Stimulated activated naive CD4-positive, alpha-beta T cell (primary cell): ENCODE measurements around the gene TEDC2.
"Not testable (repeated sequence)": the region's sequence is repeated elsewhere in the genome, so short reads cannot be mapped to it uniquely, and the experiment has no call there.

ENCODE experiments used
- DNase-seq, 6 experiments: peaks; one replicate each; lab custom pipeline; 2025; lab: John Stamatoyannopoulos, UW

Gene TEDC2, protein sequence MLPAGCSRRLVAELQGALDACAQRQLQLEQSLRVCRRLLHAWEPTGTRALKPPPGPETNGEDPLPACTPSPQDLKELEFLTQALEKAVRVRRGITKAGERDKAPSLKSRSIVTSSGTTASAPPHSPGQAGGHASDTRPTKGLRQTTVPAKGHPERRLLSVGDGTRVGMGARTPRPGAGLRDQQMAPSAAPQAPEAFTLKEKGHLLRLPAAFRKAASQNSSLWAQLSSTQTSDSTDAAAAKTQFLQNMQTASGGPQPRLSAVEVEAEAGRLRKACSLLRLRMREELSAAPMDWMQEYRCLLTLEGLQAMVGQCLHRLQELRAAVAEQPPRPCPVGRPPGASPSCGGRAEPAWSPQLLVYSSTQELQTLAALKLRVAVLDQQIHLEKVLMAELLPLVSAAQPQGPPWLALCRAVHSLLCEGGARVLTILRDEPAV

DNA sequence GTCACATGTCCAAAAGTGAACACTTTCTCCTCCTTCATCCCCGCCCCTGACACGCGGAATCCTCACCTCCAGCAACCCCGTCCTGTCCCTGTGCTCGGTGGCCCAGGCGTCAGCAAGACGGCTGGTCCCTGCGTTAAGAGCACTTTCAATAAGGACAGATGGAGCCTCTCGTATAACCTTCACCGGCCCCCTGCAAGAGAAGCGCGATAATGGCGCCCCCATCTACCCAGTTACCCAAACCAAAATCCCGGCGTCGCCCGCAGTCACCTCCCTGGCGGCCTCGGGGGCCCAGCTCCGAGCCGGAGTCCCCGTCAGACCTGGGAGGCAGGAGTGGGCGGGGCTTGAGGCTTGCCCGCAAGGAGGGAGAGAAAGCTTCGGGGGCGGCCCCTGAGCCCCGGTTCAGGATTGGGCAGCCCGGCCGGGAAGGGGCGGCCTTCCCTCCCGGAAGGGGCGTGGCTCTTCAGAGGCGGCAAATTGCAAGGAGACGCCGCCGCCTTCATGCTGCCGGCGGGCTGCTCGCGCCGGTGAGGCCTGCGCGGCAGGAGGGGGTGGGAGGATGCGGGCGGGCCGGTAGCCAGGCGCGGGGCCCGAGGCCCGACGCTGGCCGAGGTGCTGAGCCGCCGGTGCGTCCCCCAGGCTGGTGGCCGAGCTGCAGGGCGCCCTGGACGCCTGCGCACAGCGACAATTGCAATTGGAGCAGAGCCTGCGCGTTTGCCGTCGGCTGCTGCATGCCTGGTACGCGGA is at the start of gene TEDC2:
TEDC2 (plus strand) TSS at position 463 of the 744 bp plus-strand sequence; CDS start at position 499, 36 bp downstream.
- peak; percentile 90 to 97 (median 94) for DNase-seq

DNA sequence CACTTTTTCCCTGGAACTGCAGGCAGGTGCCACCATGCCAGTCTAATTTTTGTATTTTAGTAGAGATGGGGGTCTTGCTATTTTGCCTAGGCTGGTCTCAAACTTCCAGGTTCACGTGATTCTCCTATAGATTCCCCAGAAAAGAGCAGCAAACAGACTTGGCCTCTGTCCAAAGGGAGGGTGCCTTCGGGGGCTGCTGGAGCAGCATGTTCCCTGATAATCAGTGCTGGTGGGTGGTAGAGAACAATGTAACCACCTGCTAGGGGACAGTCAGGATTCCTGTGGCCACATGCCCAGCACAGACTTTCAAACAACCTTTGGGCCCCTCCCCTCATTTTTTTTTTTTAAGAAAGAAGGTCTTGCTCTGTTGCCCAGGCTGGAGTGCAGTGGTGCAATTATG is 44.8 kb upstream of the TEDC2 start:
- no peak for DNase-seq

DNA sequence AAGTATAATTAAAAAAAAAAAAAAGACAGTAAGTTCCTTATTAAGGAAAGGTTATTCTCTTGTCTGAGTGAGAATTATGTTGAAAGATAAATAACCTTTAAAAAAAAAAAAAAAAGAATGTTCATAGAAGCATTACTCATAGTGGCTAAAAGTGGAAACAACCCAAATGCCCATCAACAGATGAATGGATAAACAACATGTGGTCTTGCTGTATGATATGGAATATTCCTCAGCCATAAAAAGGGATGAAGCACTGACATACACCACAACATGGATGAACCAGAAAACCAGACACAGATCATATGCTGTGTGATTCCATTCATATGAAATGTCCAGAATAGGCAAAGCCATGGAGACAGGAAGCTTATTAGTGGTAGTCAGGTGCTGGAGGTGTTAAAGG is 39.9 kb upstream of the TEDC2 start:
- DNase-seq = no peak

DNA sequence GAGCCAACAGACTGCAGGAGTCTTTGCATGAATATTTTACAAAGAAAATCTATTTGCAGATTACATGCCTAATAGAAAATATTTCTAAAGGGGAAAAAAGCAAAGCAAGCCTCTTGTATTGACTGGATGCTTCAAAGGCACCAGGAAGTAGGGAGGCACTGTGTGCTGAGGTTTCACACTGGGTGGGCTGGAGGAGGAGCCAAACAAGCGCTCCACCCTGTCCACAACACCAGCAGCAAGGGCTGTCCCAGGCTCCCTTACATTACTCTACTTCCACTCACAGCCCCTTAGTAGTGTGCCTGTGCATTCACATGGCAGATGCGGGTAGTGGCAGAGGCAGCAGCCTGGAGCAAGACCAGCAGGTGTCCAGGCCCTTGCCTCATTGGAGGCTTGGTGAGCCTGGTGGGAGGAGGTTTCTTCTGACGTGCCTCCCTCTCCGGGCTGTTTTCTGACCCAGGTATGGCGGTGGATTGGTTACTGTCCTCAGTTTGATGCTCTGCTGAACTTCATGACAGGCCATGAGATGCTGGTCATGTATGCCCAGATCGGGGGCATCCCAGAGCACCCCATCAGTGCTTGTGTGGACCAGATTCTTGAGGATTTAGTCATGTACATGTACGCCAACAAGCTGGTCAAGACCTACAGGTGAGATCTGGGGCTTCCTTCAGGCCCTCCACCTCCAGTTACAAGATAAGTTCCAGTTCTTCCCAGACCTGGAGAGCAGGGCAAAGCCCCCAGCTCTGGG is 37.6 kb upstream of the TEDC2 start:
- DNase-seq = no peak

DNA sequence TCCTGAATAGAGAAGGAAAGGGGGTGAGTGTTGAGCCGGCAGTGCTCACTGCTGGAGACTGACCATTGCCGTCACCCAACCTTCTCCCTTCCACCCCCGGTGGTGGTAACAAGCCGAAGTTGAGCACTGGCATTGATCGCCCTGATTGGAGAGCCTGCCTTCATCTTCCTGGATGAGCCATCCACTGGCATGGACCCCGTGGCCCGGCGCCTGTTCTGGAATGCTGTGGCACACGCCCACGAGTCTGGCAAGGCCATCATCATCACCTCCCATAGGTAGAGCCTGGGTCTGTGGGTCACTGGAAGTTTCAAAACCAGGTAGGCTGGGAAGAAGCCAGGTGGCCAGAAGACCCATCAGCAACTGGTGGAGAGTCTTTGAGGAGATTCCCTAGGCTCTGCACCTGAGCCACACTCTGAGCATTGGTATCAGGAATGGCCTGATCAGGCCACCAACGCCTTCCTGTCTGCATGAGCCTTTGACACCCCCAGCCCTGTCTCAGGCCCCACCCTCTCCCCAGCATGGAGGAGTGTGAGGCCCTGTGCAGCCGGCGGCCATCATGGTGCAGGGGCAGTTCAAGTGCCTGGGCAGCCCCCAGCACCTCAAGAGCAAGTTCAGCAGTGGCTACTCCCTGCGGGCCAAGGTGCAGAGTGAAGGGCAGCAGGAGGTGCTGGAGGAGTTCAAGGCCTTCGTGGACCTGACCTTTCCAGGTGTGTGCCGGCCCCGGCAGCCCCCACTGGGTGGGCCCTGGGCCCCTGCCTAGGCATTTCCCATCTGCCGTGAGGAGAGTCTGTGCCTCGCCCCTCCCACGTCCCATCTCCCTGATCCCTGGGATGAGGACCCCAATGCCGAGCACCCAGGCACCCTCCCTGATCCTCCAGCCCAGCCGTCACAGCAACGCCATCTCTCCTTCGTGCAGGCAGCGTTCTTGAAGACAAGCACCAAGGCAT is 35.6 kb upstream of the TEDC2 start:
- DNase-seq = no peak

DNA sequence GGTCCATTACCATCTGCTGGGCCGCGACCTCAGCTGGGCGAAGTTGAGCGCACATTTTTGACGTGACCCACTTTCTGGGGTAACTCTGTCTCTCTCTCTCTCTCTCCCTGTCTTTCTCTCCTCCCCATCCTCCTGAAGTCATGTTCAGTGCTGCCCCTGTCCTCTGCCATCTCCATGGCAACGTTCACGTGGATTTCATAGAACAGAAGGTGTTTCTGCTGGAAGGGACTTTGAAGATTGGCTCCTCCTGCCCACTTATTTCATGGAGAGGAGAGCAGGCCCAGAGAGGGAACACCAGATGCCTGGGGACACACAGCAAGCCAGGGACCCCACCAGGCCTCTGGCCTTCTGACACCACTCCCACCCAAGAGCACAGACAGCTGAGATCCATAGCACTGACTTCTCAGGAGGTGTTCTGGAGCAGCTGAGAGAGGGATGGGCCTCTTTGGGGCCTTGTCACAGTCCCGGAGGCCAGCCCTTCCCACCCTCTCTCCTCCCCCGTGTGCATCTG is 34.8 kb upstream of the TEDC2 start:
- no peak for DNase-seq

DNA sequence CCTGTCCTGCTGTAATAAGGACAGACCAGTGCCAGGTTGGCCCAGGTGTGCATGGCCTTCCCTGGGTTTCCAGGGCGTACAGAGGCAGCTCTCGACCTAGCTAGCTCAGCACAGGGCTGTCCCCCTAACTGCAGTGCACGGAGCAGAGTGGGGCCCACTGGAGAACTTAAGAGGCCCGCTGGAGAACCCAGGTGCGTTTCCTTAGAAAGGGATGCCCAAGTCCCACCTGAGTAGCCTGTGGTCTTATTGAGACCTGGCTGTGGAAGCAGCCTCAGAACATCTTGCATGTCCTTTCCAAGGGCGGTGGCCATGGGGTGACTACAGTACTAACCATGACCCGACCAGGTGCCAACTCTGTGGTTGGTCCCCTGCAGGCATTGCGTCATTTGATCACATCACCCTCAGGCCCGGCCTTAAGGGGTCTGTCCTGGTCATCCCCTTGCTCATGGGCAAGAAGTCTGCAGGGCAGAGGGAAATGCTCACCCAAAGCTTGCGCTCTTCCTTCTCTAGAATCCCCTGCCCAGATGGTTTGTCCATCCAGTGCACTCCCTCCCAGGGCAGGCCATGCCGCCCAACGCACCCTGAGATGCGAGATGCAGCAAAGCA is 34.0 kb upstream of the TEDC2 start:
- no peak for DNase-seq

DNA sequence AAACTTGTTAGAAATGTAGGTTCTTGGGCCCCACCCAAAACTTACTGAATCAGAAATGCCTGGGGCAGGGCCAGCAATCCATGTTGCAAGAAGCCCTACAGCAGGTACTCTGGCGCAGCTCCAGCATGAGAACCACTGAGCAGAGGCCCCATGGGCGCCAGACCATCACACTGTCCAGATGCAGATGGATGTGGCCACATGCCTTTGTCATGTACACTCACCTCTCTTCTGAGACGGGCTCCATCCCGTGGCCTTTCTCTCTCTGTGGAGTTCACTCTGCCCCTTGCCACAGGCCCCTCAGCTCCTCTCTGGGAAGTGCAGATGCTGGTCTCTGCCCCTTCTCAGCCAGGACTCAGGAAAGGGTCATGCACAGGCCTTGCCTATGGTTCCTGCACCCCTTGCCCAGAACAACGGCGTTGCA is 33.0 kb upstream of the TEDC2 start:
- DNase-seq = no peak

DNA sequence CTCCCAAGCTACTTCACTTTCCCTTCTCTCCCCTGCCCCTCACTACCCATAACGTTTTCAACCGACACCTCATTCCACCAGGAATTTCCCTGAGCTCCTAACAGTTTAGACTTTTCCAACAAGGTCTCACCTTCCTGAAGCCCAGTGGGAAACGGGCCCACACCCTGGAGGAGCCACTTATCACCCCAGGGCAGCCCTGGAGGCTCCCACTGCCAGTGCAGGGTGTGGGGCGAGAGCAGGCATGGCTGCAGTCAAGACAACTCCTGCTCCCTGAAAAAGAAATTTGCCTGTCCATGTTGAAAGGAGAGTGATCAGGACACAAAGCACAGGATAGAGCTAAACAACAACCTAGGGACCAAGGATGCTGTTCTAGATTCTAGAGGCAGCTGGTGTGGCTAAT is 32.4 kb upstream of the TEDC2 start:
- no peak for DNase-seq

DNA sequence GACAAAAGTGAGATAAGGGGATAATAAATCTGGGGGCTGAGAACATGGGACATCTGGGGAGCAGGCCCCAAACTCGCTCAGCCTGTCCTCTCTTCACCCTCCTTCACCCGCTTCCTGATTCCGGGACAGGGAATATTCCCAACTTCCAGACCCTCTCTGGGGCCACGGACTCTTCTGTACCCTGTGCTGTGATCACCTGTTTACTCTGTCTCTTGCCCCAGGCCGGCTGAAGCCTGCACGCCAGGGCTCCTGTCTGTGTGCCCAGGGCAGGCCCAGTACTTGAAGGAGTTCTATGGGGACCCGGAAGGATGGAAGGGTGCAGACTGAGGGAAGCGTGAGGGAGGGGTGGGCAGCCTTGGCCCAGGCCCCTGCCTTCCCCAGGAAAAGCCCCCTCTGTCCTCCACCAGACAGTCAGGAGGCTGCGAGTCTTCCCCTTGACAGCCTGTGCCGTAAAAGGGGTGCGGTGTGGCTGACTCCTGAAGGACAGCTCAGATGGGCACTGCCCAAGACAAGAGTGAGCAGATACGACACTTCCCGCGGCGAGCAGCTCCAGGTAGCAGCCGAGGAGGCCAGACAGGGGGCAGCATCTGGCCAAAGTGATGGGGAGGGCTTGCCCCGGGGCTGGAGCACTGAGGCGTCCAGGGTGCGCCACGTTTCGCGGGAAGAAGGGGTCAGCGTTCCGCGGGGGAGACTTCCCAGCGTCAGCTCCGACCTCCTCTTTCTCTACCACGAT is 31.7 kb upstream of the TEDC2 start:
- DNase-seq = peak in 2 of 6 experiments; percentile 40 to 42

DNA sequence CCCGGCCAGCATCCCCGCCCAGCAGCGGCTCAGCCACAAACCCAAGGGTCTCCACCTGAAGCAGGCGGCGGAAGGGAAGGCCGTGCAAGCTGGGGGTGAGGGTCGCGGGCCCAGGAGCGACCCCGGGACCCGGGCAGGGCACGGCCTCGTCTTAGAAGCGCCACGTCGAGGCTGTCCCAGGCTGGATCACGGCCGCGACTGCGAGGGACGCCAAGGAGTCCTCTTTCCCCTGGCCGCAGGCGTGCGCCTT is 31.2 kb upstream of the TEDC2 start:
- no peak for DNase-seq

DNA sequence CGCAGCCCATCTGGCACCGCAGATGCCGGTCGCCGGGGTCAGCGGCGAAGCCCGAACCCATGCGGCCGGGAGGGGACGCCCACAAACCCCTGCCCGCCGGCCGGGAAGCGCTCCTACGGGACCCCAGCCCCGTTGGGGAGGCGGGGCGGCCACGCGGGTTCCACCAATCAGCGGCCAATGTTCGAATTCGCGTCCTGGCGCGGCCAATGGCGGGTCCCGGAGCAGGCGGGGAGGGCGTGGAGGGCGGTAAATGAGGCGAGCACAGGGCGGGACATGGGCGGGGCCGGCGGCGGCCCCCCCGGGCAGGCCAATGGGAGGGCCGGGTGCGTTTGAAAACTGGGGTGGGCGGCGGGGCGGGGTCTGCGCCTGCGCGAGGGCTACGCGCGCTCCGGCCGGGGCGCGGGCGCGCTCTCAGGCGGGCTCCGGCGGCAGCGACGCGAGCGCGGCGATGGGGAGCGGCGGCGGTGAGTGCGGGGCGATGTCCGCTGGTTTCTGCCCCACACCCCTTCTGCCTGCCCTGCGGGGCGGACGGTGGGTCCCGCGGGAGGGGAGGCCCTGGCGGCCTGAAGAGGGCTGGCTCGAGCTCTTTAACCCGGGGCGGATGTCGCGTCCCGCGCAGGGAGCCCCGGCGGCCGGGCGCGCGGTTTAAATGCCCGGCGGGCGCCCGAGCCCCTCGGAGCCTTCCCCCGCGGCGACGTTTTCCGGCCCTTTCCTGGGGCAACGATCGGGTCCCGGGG is 30.7 kb upstream of the TEDC2 start, which contains the start of gene CCNF:
CCNF (plus strand) TSS at position 414 of the 737 bp plus-strand sequence; CDS start at position 449, 35 bp downstream.
- DNase-seq = peak; percentile 90 to 97 (median 96)

DNA sequence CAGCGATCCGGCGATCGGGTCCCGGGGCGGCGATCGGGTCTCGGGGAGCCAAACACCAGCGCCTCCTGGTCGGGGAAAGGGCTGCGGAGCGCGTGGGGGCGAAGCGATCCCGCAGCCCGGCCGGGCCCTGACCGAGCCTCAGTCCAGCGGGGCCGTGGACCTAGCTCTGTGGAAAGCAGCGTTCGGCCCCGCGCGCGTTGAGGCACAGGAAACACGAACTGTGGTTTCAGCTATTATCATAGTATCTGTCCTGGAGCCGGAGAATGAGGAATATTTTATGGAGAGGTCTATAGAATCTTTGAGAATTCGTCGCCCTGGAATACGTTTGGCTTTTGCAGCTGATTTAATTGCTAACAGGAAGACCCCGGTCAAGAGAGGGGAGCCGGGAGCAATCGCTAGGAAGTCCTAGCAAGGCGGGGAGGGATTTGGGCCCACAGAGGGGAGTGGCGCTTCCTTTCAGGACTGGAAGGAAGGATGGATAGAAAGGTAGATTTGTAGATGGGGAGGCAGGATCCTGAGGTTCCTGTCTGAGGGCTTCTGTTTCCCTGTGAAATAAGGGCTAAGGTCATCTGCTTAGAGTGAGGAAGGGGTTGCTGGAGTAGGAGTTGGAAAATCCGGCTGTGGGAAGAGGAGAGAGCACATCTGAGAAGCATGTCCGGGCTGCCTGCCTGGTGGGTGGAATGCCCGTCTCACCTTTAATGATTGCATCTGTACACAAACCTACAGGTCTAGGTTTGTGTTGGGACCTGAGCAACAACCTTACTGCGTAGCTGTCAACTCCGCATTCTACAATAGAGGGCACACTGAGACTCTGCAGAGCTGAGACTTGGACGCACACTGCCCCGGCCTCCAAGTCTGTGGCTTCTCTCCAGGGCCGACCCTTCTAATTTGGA is 29.9 kb upstream of the TEDC2 start:
- peak in 2 of 6 experiments; percentile 26 to 41 for DNase-seq

DNA sequence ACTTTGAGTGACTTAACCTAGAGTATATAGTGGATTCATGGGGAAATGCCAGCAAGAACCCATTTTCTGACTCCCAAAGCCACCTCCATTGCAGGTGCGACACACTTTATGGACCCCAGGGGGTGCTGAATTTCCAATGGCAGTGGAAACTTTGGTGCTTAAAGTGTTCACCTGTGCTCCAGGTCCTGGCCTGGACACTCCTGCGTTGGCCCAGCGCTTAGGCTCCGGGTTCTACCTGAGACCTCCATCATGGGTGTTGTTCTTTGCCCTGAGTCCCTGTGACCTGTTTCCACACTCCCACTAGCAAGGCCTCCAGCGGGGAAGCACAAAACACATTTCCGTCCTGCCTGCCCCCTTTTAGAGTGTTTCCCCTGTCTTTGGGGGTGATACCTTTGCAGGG is 27.6 kb upstream of the TEDC2 start:
- DNase-seq = no peak

DNA sequence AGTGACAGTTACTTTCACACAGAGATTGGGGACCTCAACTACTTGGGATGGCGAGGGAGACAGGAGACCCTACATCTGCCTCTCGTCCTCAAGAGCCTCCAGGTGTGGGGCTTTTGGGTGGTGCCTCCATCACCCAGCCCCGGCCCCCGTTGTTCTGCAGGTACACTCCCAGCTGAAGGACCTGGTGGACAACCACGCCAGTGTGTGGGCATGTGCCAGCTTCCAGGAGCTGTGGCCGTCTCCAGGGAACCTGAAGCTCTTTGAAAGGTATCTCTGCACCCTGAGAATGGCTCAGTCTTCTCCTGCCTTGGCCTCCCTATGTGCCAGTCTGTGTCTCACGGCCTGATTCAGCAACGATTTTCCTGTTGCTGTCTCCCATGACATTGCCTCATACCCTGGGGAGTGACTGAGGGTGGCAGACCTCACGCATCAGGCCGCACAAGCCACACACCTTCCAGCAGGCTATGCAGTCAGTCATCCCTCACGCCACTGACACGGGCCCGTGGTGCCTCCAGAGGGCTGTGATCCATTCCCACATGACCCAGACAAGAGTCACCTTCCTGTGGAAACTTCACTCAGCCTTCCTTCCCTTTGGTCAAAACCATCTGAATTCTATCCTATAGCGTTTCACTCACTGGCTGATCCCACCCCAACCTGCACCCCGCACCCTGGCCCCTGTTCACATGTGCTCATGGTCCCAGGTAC is 27.0 kb upstream of the TEDC2 start:
- no peak for DNase-seq

DNA sequence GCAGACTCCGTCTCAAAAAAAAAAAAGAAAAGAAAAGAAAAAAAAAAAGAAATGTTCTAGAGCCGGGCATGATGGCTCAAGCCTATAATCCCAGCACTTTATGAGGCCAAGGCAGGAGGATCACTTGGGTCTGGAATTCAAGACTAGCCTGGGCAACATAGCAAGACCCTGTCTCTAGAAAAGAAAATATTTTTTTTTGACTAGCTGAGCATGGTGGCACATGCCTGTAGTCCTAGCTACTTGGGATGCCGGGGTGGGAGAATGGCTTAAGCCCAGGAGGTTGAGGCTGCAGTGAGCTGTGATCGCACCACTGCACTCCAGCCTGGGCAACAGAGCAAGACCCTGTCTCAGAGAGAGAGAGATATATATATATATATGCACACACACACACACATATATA is 24.7 kb upstream of the TEDC2 start:
- not testable (repeated sequence) for DNase-seq

DNA sequence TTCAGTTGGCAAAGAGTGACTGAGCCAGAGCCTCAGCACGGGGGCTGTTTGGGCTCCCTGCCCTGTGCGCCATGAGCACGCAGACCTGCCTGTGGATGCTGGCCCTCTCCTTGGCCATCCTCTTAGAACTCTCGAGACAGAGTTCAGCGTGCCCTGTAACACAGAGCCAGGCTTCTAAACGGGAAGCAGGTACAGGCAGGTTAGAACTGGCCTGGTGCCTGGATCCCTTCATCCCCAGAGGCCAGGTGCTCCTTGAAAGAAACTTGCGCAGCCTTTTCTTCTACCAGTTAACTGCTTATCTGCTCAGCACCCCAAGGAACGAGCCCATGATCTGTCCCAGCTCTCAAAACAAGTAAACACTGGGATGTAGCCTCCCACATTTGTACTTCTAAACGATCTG is 23.8 kb upstream of the TEDC2 start:
- DNase-seq = no peak
